Endothelial cell of umbilical vein (primary cell): ENCODE results near the gene GRAMD1B. TPM values are rescaled to one million over a fixed set of nuclear protein-coding genes. Genes with fewer than 3 reads are reported as not detected.

ENCODE experiments used
- BruUV-seq: library from RNA; stranded (reverse); fragments of 400-500 nt; replicated peaks from 2 replicates; lab custom pipeline; 2021; lab: Mats Ljungman, UMichigan
- CTCF ChIA-PET: fragments of 300-600, 350-600 bp; sonication (Branson Sonifier 250); formaldehyde crosslinking; loops from one replicate; lab custom pipeline; 2021; ENCODE audit warnings: antibody characterized with exemption, inconsistent platforms; lab: Charles Lee
- POLR2A ChIA-PET: fragments of 300-600, 350-600 bp; sonication (Branson Sonifier 250); formaldehyde crosslinking; loops from one replicate; lab custom pipeline; 2021; ENCODE audit warnings: antibody characterized with exemption, inconsistent platforms; lab: Charles Lee
- DNase-seq: peaks from one replicate; pipeline ENCODE4 v3.0.0-alpha.2; 2011; ENCODE audit warnings: low read depth, low spot score
- FAIRE-seq: peaks from 2 replicates; lab custom pipeline; 2011; peaks lifted over from hg19 to GRCh38; lab: Jason Lieb, UNC
- H2AFZ ChIP-seq: 2 replicates; pipeline ENCODE4 v1.6.0; 2012; ENCODE audit warnings: low read depth, low read length, control low read depth, inconsistent platforms
- H3K27ac ChIP-seq: 2 replicates; pipeline ENCODE4 v1.5.1; 2011; ENCODE audit warnings: low read depth, mild to moderate bottlenecking, control low read depth, low read length, moderate library complexity; ENCODE audit not compliant: insufficient read depth
- H3K27me3 ChIP-seq, 2 experiments: 2 replicates each; pipeline versions ENCODE4 v1.6.0 to v1.6.1; 2011; ENCODE audit warnings: low read length in 2 of 2, mixed read lengths in 1 of 2; ENCODE audit not compliant: control insufficient read depth in 2 of 2, insufficient read depth in 2 of 2
- H3K36me3 ChIP-seq, 2 experiments: 2 replicates in 1 of 2; 3 replicates in 1 of 2; pipeline ENCODE4 v1.5.1; 2011; ENCODE audit warnings: low read length in 2 of 2, mild to moderate bottlenecking in 1 of 2, moderate library complexity in 1 of 2; ENCODE audit not compliant: control insufficient read depth in 2 of 2, insufficient read depth in 2 of 2; ENCODE audit errors: extremely low read depth in 1 of 2
- H3K4me1 ChIP-seq: 3 replicates; pipeline ENCODE4 v1.5.1; 2011; ENCODE audit warnings: mild to moderate bottlenecking, low read length; ENCODE audit not compliant: control insufficient read depth, insufficient read depth; ENCODE audit errors: extremely low read depth
- H3K4me2 ChIP-seq: 2 replicates; pipeline ENCODE4 v1.6.1; 2011; ENCODE audit warnings: low read length, control low read depth, mixed read lengths; ENCODE audit not compliant: insufficient read depth
- H3K4me3 ChIP-seq, 3 experiments: fragments of 200-600 bp in 1 of 3; sonication (generic), shearing (Covaris generic) in 1 of 3; replicated peaks in 1 of 3; 2 replicates each; pipeline ENCODE4 v1.5.1; 2011 to 2016; ENCODE audit warnings: control low read depth in 3 of 3, low read length in 3 of 3, mild to moderate bottlenecking in 2 of 3, inconsistent platforms in 1 of 3, low read depth in 1 of 3, moderate library complexity in 1 of 3; ENCODE audit not compliant: insufficient read depth in 1 of 3
- H3K79me2 ChIP-seq: 2 replicates; pipeline ENCODE4 v1.6.0; 2012; ENCODE audit warnings: low read length, inconsistent platforms; ENCODE audit not compliant: control insufficient read depth, insufficient read depth
- H3K9ac ChIP-seq: replicated peaks from 2 replicates; pipeline ENCODE3; 2011; ENCODE audit warnings: low read length, control low read depth; ENCODE audit not compliant: insufficient read depth; ENCODE audit errors: extremely low read depth
- H3K9me1 ChIP-seq: replicated peaks from 3 replicates; pipeline ENCODE4 v1.6.0; 2011; ENCODE audit warnings: mild to moderate bottlenecking, low read length; ENCODE audit not compliant: control insufficient read depth, insufficient read depth; ENCODE audit errors: extremely low read depth
- H3K9me3 ChIP-seq: replicated peaks from 2 replicates; pipeline ENCODE4 v1.5.1; 2012; ENCODE audit warnings: low read length, inconsistent platforms; ENCODE audit not compliant: control insufficient read depth, insufficient read depth
- H4K20me1 ChIP-seq: replicated peaks from 2 replicates; pipeline ENCODE3; 2011; ENCODE audit warnings: mild to moderate bottlenecking, low read length; ENCODE audit not compliant: control insufficient read depth, insufficient read depth; ENCODE audit errors: extremely low read depth
- CTCF ChIP-seq, 2 donors: IDR thresholded peaks; 1 replicate in 1 of 2; 2 replicates in 1 of 2; pipeline ENCODE4 v1.5.1; 2011; ENCODE audit warnings: low read length in 2 of 2, mild to moderate bottlenecking in 2 of 2, moderate library complexity in 2 of 2, control low read depth in 1 of 2, inconsistent platforms in 1 of 2, low read depth in 1 of 2; ENCODE audit not compliant: insufficient read depth in 1 of 2; ENCODE audit errors: extremely low read depth in 1 of 2
- EZH2 ChIP-seq: IDR thresholded peaks from 2 replicates; pipeline ENCODE4 v1.6.1; 2012; ENCODE audit warnings: borderline replicate concordance, low read depth, mild to moderate bottlenecking, moderate library complexity, low read length, inconsistent platforms; ENCODE audit not compliant: severe bottlenecking
- FOS ChIP-seq: IDR thresholded peaks from 2 replicates; pipeline ENCODE4 v1.6.1; 2011; ENCODE audit warnings: mild to moderate bottlenecking, low read length, moderate library complexity, borderline replicate concordance; ENCODE audit not compliant: insufficient read depth
- JUN ChIP-seq: IDR thresholded peaks from 2 replicates; pipeline ENCODE4 v1.6.1; 2011; ENCODE audit warnings: borderline replicate concordance, low read depth; ENCODE audit not compliant: insufficient read length, insufficient read depth
- MAX ChIP-seq: IDR thresholded peaks from 2 replicates; pipeline ENCODE4 v1.6.1; 2011; ENCODE audit not compliant: insufficient read depth, insufficient read length
- MYC ChIP-seq: IDR thresholded peaks from one replicate; pipeline ENCODE4 v1.6.1; 2011; ENCODE audit warnings: mild to moderate bottlenecking, low read depth, low read length
- POLR2A ChIP-seq: IDR thresholded peaks from 2 replicates; pipeline ENCODE4 v1.6.1; 2012; ENCODE audit warnings: low read depth, mild to moderate bottlenecking, control low read depth, low read length
- dilution Hi-C: fragments of 300-500 bp; cut with MboI; formaldehyde crosslinking; loops from one replicate; pipeline ENCODE4 v1.15.0; 2019; ENCODE audit warnings: low sequenced_read_pairs; ENCODE audit not compliant: extremely low pct_ligation_motif_present
- intact Hi-C: fragments of 100-400 bp; cut with micrococcal nuclease; formaldehyde crosslinking; loops from one replicate; pipeline ENCODE4 v1.10.0; 2022
- polyA plus RNA-seq, 4 experiments: library from polyadenylated mRNA; depleted of rRNA in 3 of 4; stranded (reverse) in 3 of 4; unstranded in 1 of 4; fragments of >200 nt; gene quantifications; 2 replicates each; pipeline versions ENCODE4 v1.2.1 to v1.2.3, GENCODE V29; 2011 to 2012; ENCODE audit warnings: missing spikeins in 1 of 4
- total RNA-seq: library from RNA; stranded (reverse); gene quantifications from 2 replicates; pipeline ENCODE4 v1.2.3, GENCODE V29; 2021

Gene GRAMD1B
- total and polyA plus RNA-seq, 2 donors (not counting 3 experiments of a cell fraction or from before 2014, with no cell fraction given) = 5.1 to 11.1 TPM

DNA sequence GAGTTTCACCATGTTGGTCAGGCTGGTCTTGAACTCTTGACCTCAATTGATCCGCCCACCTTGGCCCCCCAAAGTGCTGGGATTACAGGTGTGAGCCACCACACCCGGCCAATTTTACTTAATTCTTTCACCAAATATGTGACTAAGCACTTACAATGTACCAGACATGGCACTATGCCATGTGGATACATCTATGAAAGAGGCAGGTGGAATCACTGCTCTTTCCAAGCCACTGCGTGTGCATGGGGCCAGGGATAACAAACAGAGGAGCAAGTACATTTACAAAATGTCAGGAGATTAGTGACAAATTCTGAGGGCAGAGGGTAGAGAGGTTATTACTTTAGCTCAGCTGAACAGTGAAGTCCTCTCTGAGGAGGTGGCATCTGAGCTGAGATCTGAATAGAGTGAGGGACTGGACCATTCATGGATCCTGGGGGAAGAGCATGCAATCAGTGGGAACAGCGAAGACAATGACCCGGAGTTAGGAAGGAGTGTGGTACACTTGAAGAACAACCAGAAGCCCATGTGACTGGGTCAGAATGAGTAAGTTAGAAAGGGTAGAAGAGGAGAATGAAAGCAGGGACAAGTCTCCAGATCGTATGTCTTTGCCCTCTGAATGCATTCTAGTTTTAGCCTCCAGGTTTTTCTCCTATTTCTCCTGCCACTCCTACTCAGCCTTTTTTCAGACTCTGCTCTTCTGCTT, 38.3 kb upstream of the GRAMD1B start:
- ChIA-PET CTCF (no interaction called here), POLR2A (no interaction called here)
- Histone ChIP-seq H3K9me3 (no peaks in the 10 kb centered on the region), H4K20me1 (no peaks in the 10 kb centered on the region), H3K27me3 (peaks cover 0 to 15% of the 10 kb centered on the region in 2 experiments), H3K9ac (no peak overlapping the region), H3K36me3 (no peaks in the 10 kb centered on the region), H3K79me2 (no peaks in the 10 kb centered on the region), H3K27ac (no peak overlapping the region), H3K4me2 (no peak overlapping the region), H3K9me1 (no peaks in the 10 kb centered on the region), H3K4me3 (no peak overlapping the region), H2AFZ (no peak overlapping the region), H3K4me1 (no peaks in the 10 kb centered on the region)
- TF ChIP-seq POLR2A = no peak
- TF ChIP-seq MAX = no peak
- TF ChIP-seq JUN = no peak
- no peak for TF ChIP-seq EZH2
- no peak for TF ChIP-seq MYC
- no peak for TF ChIP-seq FOS
- TF ChIP-seq CTCF (IDR thresholded peaks at IDR 0.05; ENCODE audit: extremely low read depth in 1 of 2, insufficient read depth in 1 of 2, low read depth in 1 of 2, low read length in 2 of 2) = no peak
- DNase-seq = no peak
- BruUV-seq = no TSS peak
- intact Hi-C loops (no loop called here), dilution Hi-C loops (no loop called here)
- no peak for FAIRE-seq
